HEK293 (cell line): Measurements from ENCODE around the gene EML6.

Source experiments
- BCL11B ChIP-seq: fragments of 450-650 bp; formaldehyde crosslinking; IDR thresholded peaks from 2 replicates; pipeline ENCODE4 v1.5.1; 2016; ENCODE audit warnings: low read depth, missing biosample characterization, missing genetic modification characterization
- MEIS1 ChIP-seq: sonication (generic); formaldehyde crosslinking; IDR thresholded peaks from 2 replicates; pipeline ENCODE4 v1.8.1; 2022; ENCODE audit warnings: missing genetic modification reagents, mild to moderate bottlenecking, borderline replicate concordance
- WT1 ChIP-seq: fragments of 450-650 bp; formaldehyde crosslinking; IDR thresholded peaks from 2 replicates; pipeline ENCODE4 v1.5.1; 2016; ENCODE audit warnings: missing biosample characterization, missing genetic modification characterization
- ZNF302 ChIP-seq: fragments of 450-650 bp; formaldehyde crosslinking; IDR thresholded peaks from 2 replicates; pipeline ENCODE4 v1.5.1; 2016; ENCODE audit warnings: missing biosample characterization, missing genetic modification characterization, low read depth
- ZNF324 ChIP-seq: fragments of 450-650 bp; formaldehyde crosslinking; IDR thresholded peaks from 2 replicates; pipeline ENCODE4 v1.5.1; 2016; ENCODE audit warnings: missing biosample characterization, missing genetic modification characterization
- ZNF37A ChIP-seq: fragments of 450-650 bp; IDR thresholded peaks from 2 replicates; pipeline ENCODE4 v1.5.1; 2018; ENCODE audit warnings: missing biosample characterization, missing genetic modification characterization
- ZNF561 ChIP-seq: fragments of 450-650 bp; IDR thresholded peaks from 2 replicates; pipeline ENCODE4 v1.5.1; 2018; ENCODE audit warnings: missing biosample characterization, missing genetic modification characterization, borderline replicate concordance
- ZNF610 ChIP-seq: fragments of 450-650 bp; formaldehyde crosslinking; IDR thresholded peaks from 2 replicates; pipeline ENCODE4 v1.5.1; 2016; ENCODE audit warnings: missing biosample characterization, missing genetic modification characterization, borderline replicate concordance
- ZNF658 ChIP-seq: fragments of 450-650 bp; formaldehyde crosslinking; IDR thresholded peaks from 2 replicates; pipeline ENCODE4; 2016; ENCODE audit warnings: missing biosample characterization, missing genetic modification characterization
- ZSCAN30 ChIP-seq: fragments of 450-650 bp; IDR thresholded peaks from 2 replicates; pipeline ENCODE4 v1.5.1; 2018; ENCODE audit warnings: missing biosample characterization, mild to moderate bottlenecking, missing genetic modification characterization, moderate library complexity
- TF ChIP-seq, protein P1 (sequence below): fragments of 450-650 bp; formaldehyde crosslinking; IDR thresholded peaks from 2 replicates; pipeline ENCODE4 v1.5.1; 2016; ENCODE audit warnings: missing biosample characterization, missing genetic modification characterization
- TF ChIP-seq, protein P2 (sequence below): fragments of 450-650 bp; formaldehyde crosslinking; IDR thresholded peaks from 2 replicates; pipeline ENCODE4 v1.5.1; 2017; ENCODE audit warnings: missing biosample characterization, missing genetic modification characterization
- TF ChIP-seq, protein P3 (sequence below): fragments of 450-650 bp; formaldehyde crosslinking; IDR thresholded peaks from 2 replicates; pipeline ENCODE4 v1.5.1; 2016; ENCODE audit warnings: missing biosample characterization, missing genetic modification characterization
- TF ChIP-seq, protein P4 (sequence below): fragments of 450-650 bp; formaldehyde crosslinking; IDR thresholded peaks from 2 replicates; pipeline ENCODE4 v1.5.1; 2016; ENCODE audit warnings: missing biosample characterization, missing genetic modification characterization

DNA sequence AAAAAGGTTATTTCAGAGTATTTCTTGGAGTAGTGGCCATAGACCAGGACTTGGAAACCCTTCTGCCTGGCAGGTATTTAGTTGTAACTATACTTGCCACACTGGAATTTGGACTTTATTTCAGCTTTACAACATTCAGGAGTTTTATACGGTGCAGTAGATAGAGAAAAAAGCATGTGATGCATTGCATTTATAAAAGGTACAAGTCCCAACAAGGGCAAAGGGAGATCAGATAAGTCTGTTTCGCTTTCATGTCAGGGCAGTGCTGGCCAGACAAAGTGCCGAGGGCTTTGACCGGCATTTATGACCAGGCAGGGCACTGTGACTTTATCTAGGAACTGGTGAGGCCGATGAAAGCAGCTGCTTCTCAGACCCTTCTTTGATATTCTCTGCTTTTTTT is 181.4 kb downstream of the EML6 start:
- TF ChIP-seq ZNF324 (tag by site-specific recombination) (no peak), BCL11B (tag by site-specific recombination) (no peak), WT1 (tag by site-specific recombination) (no peak), ZNF302 (tag by site-specific recombination) (no peak), MEIS1 (CRISPR knock-in tag) (no peak), ZNF610 (tag by site-specific recombination) (no peak), ZNF561 (tag by site-specific recombination) (no peak), ZSCAN30 (tag by site-specific recombination) (no peak), ZNF658 (no peak), ZNF37A (tag by site-specific recombination) (no peak)
- TF ChIP-seq, protein P1, sequence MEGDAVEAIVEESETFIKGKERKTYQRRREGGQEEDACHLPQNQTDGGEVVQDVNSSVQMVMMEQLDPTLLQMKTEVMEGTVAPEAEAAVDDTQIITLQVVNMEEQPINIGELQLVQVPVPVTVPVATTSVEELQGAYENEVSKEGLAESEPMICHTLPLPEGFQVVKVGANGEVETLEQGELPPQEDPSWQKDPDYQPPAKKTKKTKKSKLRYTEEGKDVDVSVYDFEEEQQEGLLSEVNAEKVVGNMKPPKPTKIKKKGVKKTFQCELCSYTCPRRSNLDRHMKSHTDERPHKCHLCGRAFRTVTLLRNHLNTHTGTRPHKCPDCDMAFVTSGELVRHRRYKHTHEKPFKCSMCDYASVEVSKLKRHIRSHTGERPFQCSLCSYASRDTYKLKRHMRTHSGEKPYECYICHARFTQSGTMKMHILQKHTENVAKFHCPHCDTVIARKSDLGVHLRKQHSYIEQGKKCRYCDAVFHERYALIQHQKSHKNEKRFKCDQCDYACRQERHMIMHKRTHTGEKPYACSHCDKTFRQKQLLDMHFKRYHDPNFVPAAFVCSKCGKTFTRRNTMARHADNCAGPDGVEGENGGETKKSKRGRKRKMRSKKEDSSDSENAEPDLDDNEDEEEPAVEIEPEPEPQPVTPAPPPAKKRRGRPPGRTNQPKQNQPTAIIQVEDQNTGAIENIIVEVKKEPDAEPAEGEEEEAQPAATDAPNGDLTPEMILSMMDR (tag by site-specific recombination): no peak
- TF ChIP-seq, protein P2, sequence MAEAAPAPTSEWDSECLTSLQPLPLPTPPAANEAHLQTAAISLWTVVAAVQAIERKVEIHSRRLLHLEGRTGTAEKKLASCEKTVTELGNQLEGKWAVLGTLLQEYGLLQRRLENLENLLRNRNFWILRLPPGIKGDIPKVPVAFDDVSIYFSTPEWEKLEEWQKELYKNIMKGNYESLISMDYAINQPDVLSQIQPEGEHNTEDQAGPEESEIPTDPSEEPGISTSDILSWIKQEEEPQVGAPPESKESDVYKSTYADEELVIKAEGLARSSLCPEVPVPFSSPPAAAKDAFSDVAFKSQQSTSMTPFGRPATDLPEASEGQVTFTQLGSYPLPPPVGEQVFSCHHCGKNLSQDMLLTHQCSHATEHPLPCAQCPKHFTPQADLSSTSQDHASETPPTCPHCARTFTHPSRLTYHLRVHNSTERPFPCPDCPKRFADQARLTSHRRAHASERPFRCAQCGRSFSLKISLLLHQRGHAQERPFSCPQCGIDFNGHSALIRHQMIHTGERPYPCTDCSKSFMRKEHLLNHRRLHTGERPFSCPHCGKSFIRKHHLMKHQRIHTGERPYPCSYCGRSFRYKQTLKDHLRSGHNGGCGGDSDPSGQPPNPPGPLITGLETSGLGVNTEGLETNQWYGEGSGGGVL: no peak
- TF ChIP-seq, protein P3, sequence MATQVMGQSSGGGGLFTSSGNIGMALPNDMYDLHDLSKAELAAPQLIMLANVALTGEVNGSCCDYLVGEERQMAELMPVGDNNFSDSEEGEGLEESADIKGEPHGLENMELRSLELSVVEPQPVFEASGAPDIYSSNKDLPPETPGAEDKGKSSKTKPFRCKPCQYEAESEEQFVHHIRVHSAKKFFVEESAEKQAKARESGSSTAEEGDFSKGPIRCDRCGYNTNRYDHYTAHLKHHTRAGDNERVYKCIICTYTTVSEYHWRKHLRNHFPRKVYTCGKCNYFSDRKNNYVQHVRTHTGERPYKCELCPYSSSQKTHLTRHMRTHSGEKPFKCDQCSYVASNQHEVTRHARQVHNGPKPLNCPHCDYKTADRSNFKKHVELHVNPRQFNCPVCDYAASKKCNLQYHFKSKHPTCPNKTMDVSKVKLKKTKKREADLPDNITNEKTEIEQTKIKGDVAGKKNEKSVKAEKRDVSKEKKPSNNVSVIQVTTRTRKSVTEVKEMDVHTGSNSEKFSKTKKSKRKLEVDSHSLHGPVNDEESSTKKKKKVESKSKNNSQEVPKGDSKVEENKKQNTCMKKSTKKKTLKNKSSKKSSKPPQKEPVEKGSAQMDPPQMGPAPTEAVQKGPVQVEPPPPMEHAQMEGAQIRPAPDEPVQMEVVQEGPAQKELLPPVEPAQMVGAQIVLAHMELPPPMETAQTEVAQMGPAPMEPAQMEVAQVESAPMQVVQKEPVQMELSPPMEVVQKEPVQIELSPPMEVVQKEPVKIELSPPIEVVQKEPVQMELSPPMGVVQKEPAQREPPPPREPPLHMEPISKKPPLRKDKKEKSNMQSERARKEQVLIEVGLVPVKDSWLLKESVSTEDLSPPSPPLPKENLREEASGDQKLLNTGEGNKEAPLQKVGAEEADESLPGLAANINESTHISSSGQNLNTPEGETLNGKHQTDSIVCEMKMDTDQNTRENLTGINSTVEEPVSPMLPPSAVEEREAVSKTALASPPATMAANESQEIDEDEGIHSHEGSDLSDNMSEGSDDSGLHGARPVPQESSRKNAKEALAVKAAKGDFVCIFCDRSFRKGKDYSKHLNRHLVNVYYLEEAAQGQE (tag by site-specific recombination): no peak
- TF ChIP-seq, protein P4, sequence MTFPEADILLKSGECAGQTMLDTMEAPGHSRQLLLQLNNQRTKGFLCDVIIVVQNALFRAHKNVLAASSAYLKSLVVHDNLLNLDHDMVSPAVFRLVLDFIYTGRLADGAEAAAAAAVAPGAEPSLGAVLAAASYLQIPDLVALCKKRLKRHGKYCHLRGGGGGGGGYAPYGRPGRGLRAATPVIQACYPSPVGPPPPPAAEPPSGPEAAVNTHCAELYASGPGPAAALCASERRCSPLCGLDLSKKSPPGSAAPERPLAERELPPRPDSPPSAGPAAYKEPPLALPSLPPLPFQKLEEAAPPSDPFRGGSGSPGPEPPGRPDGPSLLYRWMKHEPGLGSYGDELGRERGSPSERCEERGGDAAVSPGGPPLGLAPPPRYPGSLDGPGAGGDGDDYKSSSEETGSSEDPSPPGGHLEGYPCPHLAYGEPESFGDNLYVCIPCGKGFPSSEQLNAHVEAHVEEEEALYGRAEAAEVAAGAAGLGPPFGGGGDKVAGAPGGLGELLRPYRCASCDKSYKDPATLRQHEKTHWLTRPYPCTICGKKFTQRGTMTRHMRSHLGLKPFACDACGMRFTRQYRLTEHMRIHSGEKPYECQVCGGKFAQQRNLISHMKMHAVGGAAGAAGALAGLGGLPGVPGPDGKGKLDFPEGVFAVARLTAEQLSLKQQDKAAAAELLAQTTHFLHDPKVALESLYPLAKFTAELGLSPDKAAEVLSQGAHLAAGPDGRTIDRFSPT (tag by site-specific recombination): no peak
